Midbrain (tissue), 1 donor: Measurements from ENCODE around the gene CFAP99.
A peak's percentile ranks its signal among the peaks of the same experiment; 100 is the strongest.

Source experiments
- DNase-seq: peaks from one replicate; lab custom pipeline; 2025; lab: John Stamatoyannopoulos, UW

Gene CFAP99

GRCh38 chr4:2468456-2469191 is 49.9 kb downstream of the CFAP99 start, which contains the start of gene RNF4:
Gene RNF4 (plus strand): TSS chr4:2469106. CDS start chr4:2490494, 21,388 bp downstream.
- DNase-seq: peak; percentile 96

GRCh38 chr4:2469192-2469984 is 50.6 kb downstream of the CFAP99 start:
- no peak for DNase-seq

- no peak for DNase-seq
Observed at GRCh38 chr4:2470791-2471190, 52.0 kb downstream of the CFAP99 start.

GRCh38 chr4:2472187-2472586 is 53.4 kb downstream of the CFAP99 start:
- no peak for DNase-seq

GRCh38 chr4:2478229-2478628 is 59.5 kb downstream of the CFAP99 start:
- no peak for DNase-seq

GRCh38 chr4:2480649-2481048 is 61.9 kb downstream of the CFAP99 start:
- DNase-seq: no peak

GRCh38 chr4:2482192-2482591 is 63.4 kb downstream of the CFAP99 start:
- DNase-seq: no peak

- DNase-seq: peak; percentile 67
Observed at GRCh38 chr4:2482693-2483092, 63.9 kb downstream of the CFAP99 start.

GRCh38 chr4:2483237-2483636 is 64.5 kb downstream of the CFAP99 start:
- no peak for DNase-seq

- DNase-seq: no peak
Observed at GRCh38 chr4:2484185-2484584, 65.4 kb downstream of the CFAP99 start.

GRCh38 chr4:2484993-2485392 is 66.2 kb downstream of the CFAP99 start:
- peak; percentile 41 for DNase-seq

- no peak for DNase-seq
Observed at GRCh38 chr4:2485956-2486355, 67.2 kb downstream of the CFAP99 start.

- DNase-seq: no peak
Observed at GRCh38 chr4:2486981-2487380, 68.2 kb downstream of the CFAP99 start.

GRCh38 chr4:2487632-2488031 is 68.9 kb downstream of the CFAP99 start:
- DNase-seq: no peak

GRCh38 chr4:2489081-2489805 is 70.5 kb downstream of the CFAP99 start:
- no peak for DNase-seq

GRCh38 chr4:2489841-2490552 is 71.2 kb downstream of the CFAP99 start:
- DNase-seq: no peak

- no peak for DNase-seq
Observed at GRCh38 chr4:2492970-2493369, 74.2 kb downstream of the CFAP99 start.

- DNase-seq: no peak
Observed at GRCh38 chr4:2494992-2495391, 76.2 kb downstream of the CFAP99 start.

GRCh38 chr4:2497324-2497723 is 78.6 kb downstream of the CFAP99 start:
- no peak for DNase-seq

- DNase-seq: peak; percentile 44
Observed at GRCh38 chr4:2497931-2498330, 79.2 kb downstream of the CFAP99 start.

- no peak for DNase-seq
Observed at GRCh38 chr4:2500547-2500946, 81.8 kb downstream of the CFAP99 start.

GRCh38 chr4:2501034-2501594 is 82.4 kb downstream of the CFAP99 start:
- no peak for DNase-seq
